ENCODE results near the gene ADTRP. TPM values are rescaled to one million over a fixed set of nuclear protein-coding genes. Genes with fewer than 3 reads are reported as not detected.

The ADTRP gene
- total and polyA plus RNA-seq, 10 of the 15 experiments (the other 5 are each of a cell fraction or from before 2014, with no cell fraction given): 0.10 to 2.6 (median 2.1) TPM

DNA sequence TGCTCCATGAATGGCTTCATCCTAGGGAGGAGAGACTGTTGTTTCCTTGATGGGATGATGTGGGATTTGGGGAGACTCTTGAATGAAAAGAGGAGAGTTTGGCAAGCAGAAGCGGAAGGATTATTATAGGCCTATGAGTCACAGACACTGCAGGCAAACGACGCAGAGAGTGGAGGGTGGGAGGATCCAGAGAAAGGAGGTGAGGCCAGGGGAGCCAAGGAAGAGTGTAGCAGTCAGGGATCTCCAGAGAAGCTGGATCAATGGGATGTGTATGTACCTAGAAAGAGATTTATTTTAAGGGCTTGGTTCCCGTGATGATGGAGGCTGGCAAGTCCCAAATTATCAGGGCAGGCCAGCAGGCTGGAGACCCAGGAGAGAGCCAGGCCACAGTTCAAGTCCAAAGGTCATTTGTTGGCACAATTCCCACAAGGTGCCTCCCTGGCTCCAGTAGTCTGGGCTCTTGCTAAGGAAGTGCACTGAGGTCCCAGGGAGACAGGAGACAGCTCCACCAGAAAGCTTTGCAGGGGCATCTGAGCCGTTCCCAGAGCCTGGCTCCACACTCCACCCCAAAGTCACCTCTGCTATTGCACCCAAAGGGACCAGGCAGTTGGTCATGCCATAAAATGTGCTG, 76.0 kb downstream of the ADTRP start:
- RAD21 ChIA-PET (ENCODE audit: unreplicated experiment): interaction anchor here (1.0 to 3.6 kb wide), 8 partner anchors 10 to 307 kb away, joined by 3 to 34 read pairs (median 6); no protein-coding TSS in a partner anchor
- BruUV-seq (replicated peaks): no TSS peak
- Histone ChIP-seq H3K27ac (ENCODE audit: control insufficient read depth, insufficient read depth) (no peak overlapping the region), H4K20me1 (ENCODE audit: control insufficient read depth, insufficient read depth) (no peaks in the 10 kb centered on the region), H3K4me1 (ENCODE audit: control insufficient read depth, insufficient read depth, low read length) (peaks cover 7% of the 10 kb centered on the region), H3K4me3 (no peak overlapping the region), H3K79me2 (ENCODE audit: control insufficient read depth, insufficient read depth, low read length) (no peaks in the 10 kb centered on the region), H3K9ac (ENCODE audit: control insufficient read depth, insufficient read depth, low read length) (no peak overlapping the region), H3K9me3 (replicated peaks; ENCODE audit: control insufficient read depth, insufficient read depth, low read length) (no peaks in the 10 kb centered on the region; the same call in 1 of the 3 replicates), H3K4me2 (ENCODE audit: control insufficient read depth, insufficient read depth) (no peak overlapping the region), H2AFZ (ENCODE audit: control insufficient read depth, low read depth, low read length) (no peak overlapping the region), H3K27me3 (replicated peaks in 1 of 2; ENCODE audit: control insufficient read depth in 2 of 2, insufficient read depth in 2 of 2, low read length in 1 of 2) (no peaks in the 10 kb centered on the region), H3K36me3 (ENCODE audit: control insufficient read depth in 2 of 2, insufficient read depth in 2 of 2, low read length in 1 of 2) (no peaks in the 10 kb centered on the region)
- FAIRE-seq (no peak), DNase-seq (ENCODE audit: low read depth, low spot score) (no peak), ATAC-seq (no peak)
- in situ Hi-C loops (cut with MboI) (loop anchor here (25.0 kb wide), 1 partner anchor 310 kb away; the partner anchor contains the start of gene HIVEP1), intact Hi-C loops (cut with micrococcal nuclease; ENCODE audit: unreplicated experiment) (no loop called here)
- CTCF ChIA-PET: interaction anchor here (1.0 to 2.0 kb wide), 5 partner anchors 11 to 311 kb away, joined by 3 to 10 read pairs (median 3); no protein-coding TSS in a partner anchor
- POLR2A ChIA-PET: interaction anchor here (0.7 kb wide), 1 partner anchor 417 kb away, joined by 3 read pairs; no protein-coding TSS in a partner anchor
- TF ChIP-seq RAD21 (IDR thresholded peaks at IDR 0.05; ENCODE audit: insufficient read depth, low read depth, low read length): no peak
- no peak for TF ChIP-seq PAX5 (IDR thresholded peaks at IDR 0.05; ENCODE audit: borderline replicate concordance, low read depth, low read length)
- TF ChIP-seq ETV6 (conservative IDR thresholded peaks at IDR 0.05 in 1 of 2, IDR thresholded peaks at IDR 0.05 in 1 of 2; ENCODE audit: borderline replicate concordance in 1 of 2, low read depth in 1 of 2): no peak
- TF ChIP-seq, protein P1, sequence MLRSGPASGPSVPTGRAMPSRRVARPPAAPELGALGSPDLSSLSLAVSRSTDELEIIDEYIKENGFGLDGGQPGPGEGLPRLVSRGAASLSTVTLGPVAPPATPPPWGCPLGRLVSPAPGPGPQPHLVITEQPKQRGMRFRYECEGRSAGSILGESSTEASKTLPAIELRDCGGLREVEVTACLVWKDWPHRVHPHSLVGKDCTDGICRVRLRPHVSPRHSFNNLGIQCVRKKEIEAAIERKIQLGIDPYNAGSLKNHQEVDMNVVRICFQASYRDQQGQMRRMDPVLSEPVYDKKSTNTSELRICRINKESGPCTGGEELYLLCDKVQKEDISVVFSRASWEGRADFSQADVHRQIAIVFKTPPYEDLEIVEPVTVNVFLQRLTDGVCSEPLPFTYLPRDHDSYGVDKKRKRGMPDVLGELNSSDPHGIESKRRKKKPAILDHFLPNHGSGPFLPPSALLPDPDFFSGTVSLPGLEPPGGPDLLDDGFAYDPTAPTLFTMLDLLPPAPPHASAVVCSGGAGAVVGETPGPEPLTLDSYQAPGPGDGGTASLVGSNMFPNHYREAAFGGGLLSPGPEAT (IDR thresholded peaks at IDR 0.05; ENCODE audit: low read depth): no peak
- no peak for TF ChIP-seq HDAC2 (IDR thresholded peaks at IDR 0.05)
- no peak for TF ChIP-seq SMARCA5 (IDR thresholded peaks at IDR 0.05)
- no peak for TF ChIP-seq HDAC6 (IDR thresholded peaks at IDR 0.05; ENCODE audit: unreplicated experiment)
- TF ChIP-seq DPF2 (IDR thresholded peaks at IDR 0.05): no peak
- TF ChIP-seq, protein P2, sequence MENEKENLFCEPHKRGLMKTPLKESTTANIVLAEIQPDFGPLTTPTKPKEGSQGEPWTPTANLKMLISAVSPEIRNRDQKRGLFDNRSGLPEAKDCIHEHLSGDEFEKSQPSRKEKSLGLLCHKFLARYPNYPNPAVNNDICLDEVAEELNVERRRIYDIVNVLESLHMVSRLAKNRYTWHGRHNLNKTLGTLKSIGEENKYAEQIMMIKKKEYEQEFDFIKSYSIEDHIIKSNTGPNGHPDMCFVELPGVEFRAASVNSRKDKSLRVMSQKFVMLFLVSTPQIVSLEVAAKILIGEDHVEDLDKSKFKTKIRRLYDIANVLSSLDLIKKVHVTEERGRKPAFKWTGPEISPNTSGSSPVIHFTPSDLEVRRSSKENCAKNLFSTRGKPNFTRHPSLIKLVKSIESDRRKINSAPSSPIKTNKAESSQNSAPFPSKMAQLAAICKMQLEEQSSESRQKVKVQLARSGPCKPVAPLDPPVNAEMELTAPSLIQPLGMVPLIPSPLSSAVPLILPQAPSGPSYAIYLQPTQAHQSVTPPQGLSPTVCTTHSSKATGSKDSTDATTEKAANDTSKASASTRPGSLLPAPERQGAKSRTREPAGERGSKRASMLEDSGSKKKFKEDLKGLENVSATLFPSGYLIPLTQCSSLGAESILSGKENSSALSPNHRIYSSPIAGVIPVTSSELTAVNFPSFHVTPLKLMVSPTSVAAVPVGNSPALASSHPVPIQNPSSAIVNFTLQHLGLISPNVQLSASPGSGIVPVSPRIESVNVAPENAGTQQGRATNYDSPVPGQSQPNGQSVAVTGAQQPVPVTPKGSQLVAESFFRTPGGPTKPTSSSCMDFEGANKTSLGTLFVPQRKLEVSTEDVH (IDR thresholded peaks at IDR 0.05; ENCODE audit: low read depth, partially characterized antibody): no peak
- 93% methylated on average over 5 of the region's 5 CpGs for WGBS (ENCODE audit: insufficient coverage, insufficient replicate concordance, low lambda C conversion rate, missing lambda C conversion rate)
- SMC1A ChIA-PET (ENCODE audit: uncharacterized antibody, unreplicated experiment): interaction anchor here (1.0 to 7.1 kb wide), 10 partner anchors 9 to 588 kb away, joined by 3 to 56 read pairs (median 8); partner anchors contain the start of gene EDN1
